ENCODE measurements around the gene CCDC149.

Gene CCDC149

GRCh38 chr4:24768604-24769003, 144.2 kb downstream of the CCDC149 start:
- H4K20me1 ChIP-seq (ENCODE audit: low read depth, low read length): no peaks in the 10 kb centered on the region
- no peaks in the 10 kb centered on the region for H3K9me3 ChIP-seq (ENCODE audit: insufficient read depth, low read length)
- H3K36me3 ChIP-seq (ENCODE audit: low read length): no peaks in the 10 kb centered on the region
- H3K9me2 ChIP-seq (replicated peaks; ENCODE audit: insufficient read depth, low read length): no peaks in the 10 kb centered on the region
- H3F3A ChIP-seq (ENCODE audit: insufficient read depth): no peaks in the 10 kb centered on the region
- H3K4me2 ChIP-seq (ENCODE audit: low read depth, low read length, poor library complexity, severe bottlenecking): no peak overlapping the region
- H3K27me3 ChIP-seq (ENCODE audit: low read length): no peaks in the 10 kb centered on the region
- H2AFZ ChIP-seq (ENCODE audit: low read depth, low read length, severe bottlenecking): no peak overlapping the region
- TF ChIP-seq CTCF (IDR thresholded peaks at IDR 0.05; ENCODE audit: insufficient read depth, low read length, poor library complexity, severe bottlenecking) (no peak), EZH2phosphoT487 (conservative IDR thresholded peaks at IDR 0.05; ENCODE audit: low read length) (no peak)
- H3K9ac ChIP-seq (ENCODE audit: low read length): no peak overlapping the region
- H3K27ac ChIP-seq (ENCODE audit: low read depth, low read length): no peak overlapping the region
- H3K4me3 ChIP-seq (ENCODE audit: insufficient read depth, low read length, poor library complexity, severe bottlenecking): no peak overlapping the region
- H3K79me2 ChIP-seq (ENCODE audit: insufficient read depth, low read length): no peaks in the 10 kb centered on the region

GRCh38 chr4:24768006-24768405, 144.8 kb downstream of the CCDC149 start:
- no peak for TF ChIP-seq EZH2phosphoT487 (conservative IDR thresholded peaks at IDR 0.05; ENCODE audit: low read length)
- TF ChIP-seq CTCF (IDR thresholded peaks at IDR 0.05; ENCODE audit: insufficient read depth, low read length, poor library complexity, severe bottlenecking): no peak
- Histone ChIP-seq H3K9me2 (replicated peaks; ENCODE audit: insufficient read depth, low read length) (no peaks in the 10 kb centered on the region), H3K36me3 (ENCODE audit: low read length) (no peaks in the 10 kb centered on the region), H3K4me3 (ENCODE audit: insufficient read depth, low read length, poor library complexity, severe bottlenecking) (no peak overlapping the region), H2AFZ (ENCODE audit: low read depth, low read length, severe bottlenecking) (no peak overlapping the region), H4K20me1 (ENCODE audit: low read depth, low read length) (no peaks in the 10 kb centered on the region), H3K9ac (ENCODE audit: low read length) (no peak overlapping the region), H3K9me3 (ENCODE audit: insufficient read depth, low read length) (no peaks in the 10 kb centered on the region), H3K4me2 (ENCODE audit: low read depth, low read length, poor library complexity, severe bottlenecking) (no peak overlapping the region), H3F3A (ENCODE audit: insufficient read depth) (no peaks in the 10 kb centered on the region), H3K27ac (ENCODE audit: low read depth, low read length) (no peak overlapping the region), H3K79me2 (ENCODE audit: insufficient read depth, low read length) (no peaks in the 10 kb centered on the region), H3K27me3 (ENCODE audit: low read length) (no peaks in the 10 kb centered on the region)

GRCh38 chr4:24765376-24765988, 147.4 kb downstream of the CCDC149 start:
- Histone ChIP-seq H3K4me3 (ENCODE audit: insufficient read depth, low read length, poor library complexity, severe bottlenecking) (no peak overlapping the region), H2AFZ (ENCODE audit: low read depth, low read length, severe bottlenecking) (no peak overlapping the region), H3K9ac (ENCODE audit: low read length) (no peak overlapping the region), H3K27me3 (ENCODE audit: low read length) (no peaks in the 10 kb centered on the region), H3K9me3 (ENCODE audit: insufficient read depth, low read length) (no peaks in the 10 kb centered on the region), H3K27ac (ENCODE audit: low read depth, low read length) (no peak overlapping the region), H4K20me1 (ENCODE audit: low read depth, low read length) (no peaks in the 10 kb centered on the region), H3K79me2 (ENCODE audit: insufficient read depth, low read length) (no peaks in the 10 kb centered on the region), H3F3A (ENCODE audit: insufficient read depth) (no peaks in the 10 kb centered on the region), H3K9me2 (replicated peaks; ENCODE audit: insufficient read depth, low read length) (no peaks in the 10 kb centered on the region), H3K4me2 (ENCODE audit: low read depth, low read length, poor library complexity, severe bottlenecking) (no peak overlapping the region), H3K36me3 (ENCODE audit: low read length) (no peaks in the 10 kb centered on the region)
- no peak for TF ChIP-seq CTCF (IDR thresholded peaks at IDR 0.05; ENCODE audit: insufficient read depth, low read length, poor library complexity, severe bottlenecking)
- no peak for TF ChIP-seq EZH2phosphoT487 (conservative IDR thresholded peaks at IDR 0.05; ENCODE audit: low read length)

All from SU-DHL-6 (cell line).